Measurements from ENCODE around the gene ZNF782.

DNA sequence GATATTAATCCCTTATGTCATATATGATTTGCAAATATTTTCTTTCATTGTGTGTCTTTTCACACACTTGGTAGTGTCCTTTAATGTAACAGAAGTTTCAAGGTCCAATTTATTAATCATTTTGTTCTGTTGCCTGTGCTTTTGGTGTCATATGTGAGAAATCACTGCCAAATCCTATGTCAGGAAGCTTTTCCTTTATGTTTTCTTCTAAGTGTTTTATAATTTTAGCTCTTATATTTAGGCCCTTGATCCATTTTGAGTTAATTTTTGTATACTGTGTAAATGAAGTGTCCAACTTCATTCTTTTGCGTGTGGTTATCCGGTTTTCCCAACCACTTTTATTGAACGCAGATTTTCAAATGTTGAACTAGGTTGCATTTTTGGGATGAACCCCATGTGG, 70.3 kb downstream of the ZNF782 start:
- TF ChIP-seq POLR2AphosphoS5 (IDR thresholded peaks at IDR 0.05; ENCODE audit: borderline replicate concordance, low read depth, low read length) (no peak), EZH2 (IDR thresholded peaks at IDR 0.05) (no peak)
